NCI-H2081 (cell line): ENCODE measurements around the gene HOXC11.

Source experiments
- DNase-seq, 2 experiments: peaks; one replicate each; lab custom pipeline; 2025; lab: John Stamatoyannopoulos, UW

Gene HOXC11

DNA sequence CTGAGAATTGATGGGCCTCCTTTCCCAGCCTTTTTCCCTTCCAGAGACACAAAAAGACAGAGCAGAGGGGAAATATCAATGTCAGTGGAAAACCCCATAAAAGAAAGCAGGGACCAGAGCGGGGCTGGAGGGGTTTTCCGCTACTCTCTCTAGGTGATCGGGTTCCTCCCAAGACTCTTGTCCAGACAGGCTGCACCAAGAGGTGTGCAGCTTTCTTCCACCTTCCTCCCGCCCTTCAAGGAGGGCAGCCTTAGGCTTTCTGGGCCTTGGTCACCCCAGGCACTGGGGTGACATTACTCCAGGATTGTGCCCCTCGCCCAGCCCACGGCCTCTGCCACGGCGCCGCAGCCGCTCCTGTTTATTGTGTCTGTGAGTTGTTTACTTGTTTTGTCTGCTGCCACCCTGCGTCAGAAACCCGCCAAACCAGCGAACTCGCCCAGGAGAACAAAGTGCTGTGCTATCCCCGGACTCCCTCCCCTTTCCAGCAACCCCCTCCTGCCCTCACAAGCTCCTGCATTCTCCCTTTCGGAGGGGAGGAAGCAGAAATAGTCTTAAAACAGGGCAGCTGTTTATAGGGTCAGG, 48.6 kb downstream of the HOXC11 start:
- DNase-seq = no peak

DNA sequence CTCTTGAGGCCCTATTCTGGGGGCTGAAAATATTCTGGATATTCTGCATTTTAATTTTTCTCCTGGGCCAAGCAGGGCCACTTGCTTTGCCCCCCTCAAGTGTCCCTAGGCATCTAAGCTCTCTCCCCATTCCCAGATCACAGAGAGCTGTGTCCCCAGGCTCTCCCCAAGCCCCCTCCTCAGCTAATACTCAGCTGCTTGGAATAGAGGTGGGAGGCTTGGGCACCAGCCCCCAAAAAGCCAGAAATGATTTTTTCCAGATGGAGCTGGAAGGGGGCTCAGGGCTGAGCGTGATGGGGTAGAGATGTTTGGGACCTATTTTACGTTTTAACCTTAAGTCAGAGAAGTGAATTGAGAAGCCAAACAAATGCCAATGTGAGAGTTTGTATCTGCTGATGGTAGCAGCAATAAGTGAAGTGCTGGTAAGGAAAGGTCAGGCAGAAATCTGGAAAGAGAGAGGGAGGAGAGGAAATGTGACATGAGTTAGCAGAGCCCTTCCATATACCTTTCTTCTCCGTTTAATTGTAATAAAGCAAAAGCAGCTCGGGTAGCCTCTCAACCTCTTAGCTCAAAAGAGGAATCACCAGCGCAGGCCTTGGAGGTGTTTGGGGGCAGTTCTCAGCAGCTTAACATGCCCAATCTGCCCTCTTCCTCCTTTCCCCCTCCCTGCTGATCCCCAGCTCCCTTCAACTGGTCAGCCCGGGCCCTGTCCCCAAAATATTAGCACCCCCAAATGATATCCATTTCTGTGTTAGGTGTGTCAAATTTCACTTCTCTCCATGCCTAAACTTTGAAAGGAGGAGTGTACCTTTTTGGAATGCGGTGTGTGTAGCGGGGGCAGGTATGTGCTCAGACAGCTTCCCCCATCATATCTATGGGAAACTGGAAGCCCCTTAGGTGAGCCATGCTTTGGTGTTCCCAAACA, 50.3 kb downstream of the HOXC11 start:
- no peak for DNase-seq

DNA sequence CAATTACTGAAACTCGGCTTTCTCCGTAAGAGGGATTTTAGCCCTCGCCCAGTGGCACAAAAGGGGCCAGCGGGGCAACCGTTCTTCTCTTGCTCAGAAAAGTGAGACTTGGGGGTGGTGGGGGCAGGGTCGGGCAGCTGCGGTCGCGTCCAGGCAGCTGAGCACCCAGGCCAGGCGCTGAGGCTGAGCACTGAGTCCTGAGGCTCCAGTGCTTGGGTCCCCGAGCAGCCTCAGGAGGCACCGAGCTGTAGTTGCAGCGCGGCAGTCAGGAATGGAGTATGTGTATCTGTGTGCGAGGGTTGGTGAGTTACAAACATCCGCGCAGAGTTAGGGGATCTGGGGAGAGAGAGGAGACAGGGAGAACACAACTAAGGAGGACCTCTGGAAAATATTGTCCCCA, 51.2 kb downstream of the HOXC11 start:
- no peak for DNase-seq

DNA sequence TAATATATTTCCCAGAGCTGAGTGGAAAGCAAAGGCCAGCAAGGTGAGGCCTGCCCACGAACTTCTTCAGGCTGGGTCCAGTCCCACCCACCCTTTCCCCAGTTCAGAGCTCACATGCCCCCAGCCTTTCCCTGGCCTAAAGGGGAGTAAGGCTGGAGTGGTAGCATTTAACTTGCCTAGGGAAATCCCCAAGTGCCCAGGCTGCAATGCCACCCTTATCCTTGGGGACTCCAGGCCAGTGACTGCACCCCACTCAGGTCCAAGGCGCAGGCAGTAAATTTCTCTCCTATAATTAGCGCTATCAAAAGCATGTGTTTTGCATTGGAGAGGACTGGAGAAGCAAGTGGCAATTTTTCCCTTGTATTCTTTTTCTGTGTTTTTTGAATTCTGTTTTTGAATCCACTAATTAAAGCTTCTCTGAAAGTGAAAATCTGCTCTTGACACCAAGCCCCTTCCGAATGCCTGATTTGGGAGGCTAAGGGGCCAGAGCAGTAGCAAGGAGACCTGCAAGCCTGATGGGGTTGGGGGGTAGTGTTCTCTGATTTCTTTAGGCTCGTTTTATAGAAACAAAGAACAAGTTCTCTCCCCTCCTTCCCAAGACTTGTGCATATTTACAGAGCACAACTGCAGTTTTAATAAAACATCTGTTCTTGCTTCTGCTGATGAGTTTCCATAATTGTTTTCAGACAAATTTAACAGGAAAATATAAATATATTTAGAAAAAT, 51.8 kb downstream of the HOXC11 start:
- DNase-seq = no peak

DNA sequence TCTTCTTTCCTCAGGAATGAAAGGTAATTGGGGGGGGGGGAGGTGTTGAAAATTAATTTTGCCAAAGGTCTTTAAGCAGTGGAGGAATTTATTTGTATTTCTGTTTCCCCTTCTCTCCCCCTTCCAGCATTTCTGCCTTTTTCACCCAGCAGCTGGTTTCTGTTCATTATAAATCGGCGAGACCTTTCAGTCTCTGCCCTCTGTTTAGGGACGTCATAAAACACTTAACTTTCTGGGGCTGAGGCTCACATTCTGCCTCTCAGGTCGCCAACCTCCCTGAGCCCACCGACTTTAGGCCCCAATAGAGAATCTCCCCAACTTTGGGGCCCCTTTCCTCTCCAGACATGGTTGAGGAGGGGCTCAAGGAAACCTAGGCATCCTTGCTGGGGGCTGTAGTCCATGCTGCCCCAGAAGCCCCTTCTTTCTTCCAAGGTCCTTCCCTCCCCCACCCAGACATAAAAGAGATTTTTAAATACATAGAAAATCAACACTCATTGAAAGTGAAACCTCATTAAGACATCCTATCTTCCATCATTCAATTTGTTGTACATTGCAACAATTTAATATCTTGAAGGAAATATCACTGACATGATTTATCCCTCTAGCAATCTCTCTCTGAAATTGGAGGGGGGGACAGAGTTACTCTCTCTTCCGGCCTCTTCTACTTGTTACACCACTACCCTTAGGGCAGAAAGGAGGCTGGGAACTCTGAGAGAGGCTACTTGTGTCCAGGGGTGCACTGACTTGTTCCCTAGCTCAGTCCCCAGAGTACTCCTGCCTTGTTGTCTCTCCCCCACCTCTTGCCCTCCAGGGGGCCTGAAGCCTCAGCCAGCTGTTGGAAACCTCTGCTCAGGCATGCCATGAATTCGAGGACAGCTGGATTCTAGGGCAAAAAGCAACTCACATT, 52.8 kb downstream of the HOXC11 start:
- DNase-seq = no peak

DNA sequence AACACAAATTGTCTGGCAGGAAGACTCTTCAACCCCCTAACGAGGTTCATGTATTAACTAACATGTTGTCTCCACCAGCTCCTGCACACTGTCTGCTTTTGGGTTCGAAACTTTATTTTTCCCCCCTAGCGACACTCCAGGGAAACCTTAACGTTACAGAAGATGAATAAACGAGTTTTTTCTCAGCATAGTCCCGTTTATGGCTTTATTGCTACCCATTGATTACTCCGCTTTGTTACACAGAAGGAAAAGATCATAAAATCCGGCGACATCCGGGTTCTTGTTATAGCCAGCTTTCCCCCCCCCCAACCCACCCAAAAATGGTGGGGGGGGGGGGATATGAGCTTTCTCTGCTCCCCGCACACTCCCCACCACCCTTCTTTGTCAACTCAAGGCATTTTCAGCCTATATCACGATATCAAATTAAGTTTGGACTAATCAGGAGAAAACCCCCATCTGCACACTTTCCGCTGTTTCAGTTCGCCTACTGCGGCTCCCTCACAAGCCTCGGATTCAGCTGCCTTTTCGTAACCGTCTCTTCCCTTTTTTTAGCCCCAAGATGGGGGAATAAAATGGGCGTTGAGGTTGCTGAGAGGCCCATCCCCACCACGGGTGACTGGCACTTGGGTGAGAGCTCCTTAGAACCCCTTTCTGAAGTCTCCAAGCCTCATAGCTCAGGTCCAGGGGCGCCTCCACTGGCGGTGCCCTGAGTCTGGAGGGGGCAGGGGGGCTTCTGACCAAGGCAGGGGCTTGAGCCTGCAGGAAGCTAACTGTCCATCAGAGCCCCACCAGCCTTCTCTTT, 53.9 kb downstream of the HOXC11 start:
- no peak for DNase-seq
